ENCODE data around the gene SFT2D3.
A peak's percentile ranks its signal among the peaks of the same experiment; 100 is the strongest.

DNA sequence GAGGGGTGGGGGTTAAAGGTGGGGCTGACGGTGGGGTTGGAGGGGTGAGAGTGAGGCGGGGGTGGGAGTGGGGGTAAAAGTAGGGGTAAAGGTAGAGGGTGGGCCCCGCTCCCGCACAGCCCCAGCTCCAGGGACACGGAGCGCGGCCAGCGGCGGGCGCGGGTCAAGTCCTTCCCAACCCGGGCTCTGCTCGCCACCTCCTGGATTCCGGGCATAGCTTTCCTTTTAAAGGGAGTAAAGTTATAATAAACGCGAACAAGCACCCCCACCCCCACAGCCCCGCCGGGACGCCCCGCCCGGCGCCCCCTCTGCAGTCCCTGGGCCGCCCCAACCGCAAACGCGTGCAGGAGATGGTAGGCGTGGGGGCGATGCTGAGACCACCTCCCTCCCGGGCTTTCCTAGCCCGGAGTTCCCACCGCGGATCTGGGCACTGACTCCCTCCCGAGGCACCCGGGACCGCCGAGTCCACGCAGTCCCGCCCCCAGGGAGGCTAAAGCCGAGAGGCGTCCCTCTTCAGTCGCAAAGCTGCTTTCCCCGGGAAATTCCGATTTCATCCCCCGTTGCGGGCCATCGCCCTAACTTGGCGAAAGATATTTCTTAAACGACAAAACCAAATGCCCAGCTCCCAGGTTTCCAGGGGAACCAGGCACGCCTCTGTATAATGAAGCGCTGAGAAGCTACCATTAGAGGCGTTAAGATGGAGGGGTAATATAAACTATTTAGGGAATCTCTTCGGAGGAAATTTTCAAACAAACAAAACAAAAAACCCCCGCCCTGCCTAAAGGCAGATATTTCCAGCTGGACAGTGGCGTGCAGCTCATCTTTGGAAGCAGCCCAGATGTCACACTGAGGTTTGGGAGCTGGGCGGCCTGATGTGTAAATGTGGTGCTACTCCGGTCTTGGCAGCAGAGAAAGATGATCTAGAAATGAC, 25.7 kb upstream of the SFT2D3 start, which contains the start of gene LIMS2:
- TF ChIP-seq CTCF (IDR thresholded peaks at IDR 0.05; ENCODE audit: control extremely low read depth in 1 of 3, insufficient read depth in 1 of 3, low read depth in 1 of 3, low read length in 3 of 3) (no peak), BACH1 (IDR thresholded peaks at IDR 0.05; ENCODE audit: low read length) (no peak), YY1 (IDR thresholded peaks at IDR 0.05; ENCODE audit: low read depth, low read length) (no peak), CHD2 (IDR thresholded peaks at IDR 0.05; ENCODE audit: low read length) (no peak), HDAC2 (IDR thresholded peaks at IDR 0.05; ENCODE audit: borderline replicate concordance in 1 of 2, low read depth in 2 of 2, low read length in 2 of 2) (no peak), SRF (IDR thresholded peaks at IDR 0.05; ENCODE audit: low read depth, low read length) (no peak), EZH2 (IDR thresholded peaks at IDR 0.05; ENCODE audit: low read depth, low read length, severe bottlenecking) (peak; percentile 35), NRF1 (IDR thresholded peaks at IDR 0.05; ENCODE audit: low read depth, low read length) (no peak), CEBPB (IDR thresholded peaks at IDR 0.05; ENCODE audit: low read depth, low read length) (no peak), SP1 (IDR thresholded peaks at IDR 0.05; ENCODE audit: low read depth, low read length) (no peak)
- TF ChIP-seq, protein P1, sequence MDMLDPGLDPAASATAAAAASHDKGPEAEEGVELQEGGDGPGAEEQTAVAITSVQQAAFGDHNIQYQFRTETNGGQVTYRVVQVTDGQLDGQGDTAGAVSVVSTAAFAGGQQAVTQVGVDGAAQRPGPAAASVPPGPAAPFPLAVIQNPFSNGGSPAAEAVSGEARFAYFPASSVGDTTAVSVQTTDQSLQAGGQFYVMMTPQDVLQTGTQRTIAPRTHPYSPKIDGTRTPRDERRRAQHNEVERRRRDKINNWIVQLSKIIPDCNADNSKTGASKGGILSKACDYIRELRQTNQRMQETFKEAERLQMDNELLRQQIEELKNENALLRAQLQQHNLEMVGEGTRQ (IDR thresholded peaks at IDR 0.05; ENCODE audit: low read length), result no peak

Data from H1 (cell line).